Measurements from ENCODE around the gene FDX1.
A peak's percentile ranks its signal among the peaks of the same experiment; 100 is the strongest.

The FDX1 gene

DNA sequence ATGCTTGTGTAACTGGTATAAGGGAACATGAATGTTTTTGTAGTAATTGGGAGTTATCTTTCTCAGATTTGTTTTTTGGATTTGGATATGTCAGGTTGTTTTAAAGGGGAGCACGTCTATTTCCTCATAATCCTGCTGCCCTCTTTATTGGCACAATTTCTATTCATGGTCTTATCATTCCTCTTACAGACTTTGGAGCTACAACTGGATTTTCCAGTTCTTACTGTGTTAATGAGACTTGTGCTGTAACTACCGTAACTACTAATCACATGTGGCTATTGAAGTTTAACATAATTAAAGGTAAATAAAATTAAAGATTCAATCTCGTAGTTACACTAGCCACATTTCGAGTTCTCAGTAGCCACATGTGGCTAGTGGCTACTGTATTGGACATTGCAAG, 1.9 kb downstream of the FDX1 start:
- DNase-seq, result no peak

DNA sequence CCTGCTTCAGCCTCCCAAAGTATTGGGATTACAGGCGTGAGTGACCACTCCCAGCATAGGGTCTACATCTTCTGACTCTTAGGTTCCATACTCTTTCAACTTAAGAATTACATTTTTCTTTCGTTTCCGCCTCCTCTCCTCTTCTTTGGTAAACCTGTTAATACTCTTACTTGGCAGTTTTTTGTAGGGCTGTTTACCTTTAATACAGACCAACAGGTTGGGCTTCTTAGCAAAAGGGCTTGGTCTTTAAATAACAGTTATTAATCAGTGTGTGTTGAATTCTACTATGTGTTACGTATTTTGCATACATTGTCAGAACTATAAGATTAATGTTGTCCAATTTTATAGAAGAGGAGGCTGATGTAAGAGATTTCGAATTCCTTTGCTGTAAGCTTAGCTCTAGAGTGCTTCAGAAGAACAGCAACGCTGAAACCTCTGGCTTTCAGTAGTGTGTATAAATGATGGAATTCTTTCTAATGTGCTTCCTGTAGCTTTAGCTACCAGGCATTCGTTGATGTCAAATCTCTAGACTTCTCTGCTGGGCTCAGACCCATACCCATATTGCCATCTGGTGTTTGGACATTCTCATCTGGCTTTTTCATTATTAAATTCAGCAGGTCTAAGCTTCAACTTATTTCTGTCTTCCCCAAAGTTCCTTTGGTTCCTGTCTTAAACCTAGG, 3.1 kb downstream of the FDX1 start:
- peak; percentile 27 for DNase-seq

DNA sequence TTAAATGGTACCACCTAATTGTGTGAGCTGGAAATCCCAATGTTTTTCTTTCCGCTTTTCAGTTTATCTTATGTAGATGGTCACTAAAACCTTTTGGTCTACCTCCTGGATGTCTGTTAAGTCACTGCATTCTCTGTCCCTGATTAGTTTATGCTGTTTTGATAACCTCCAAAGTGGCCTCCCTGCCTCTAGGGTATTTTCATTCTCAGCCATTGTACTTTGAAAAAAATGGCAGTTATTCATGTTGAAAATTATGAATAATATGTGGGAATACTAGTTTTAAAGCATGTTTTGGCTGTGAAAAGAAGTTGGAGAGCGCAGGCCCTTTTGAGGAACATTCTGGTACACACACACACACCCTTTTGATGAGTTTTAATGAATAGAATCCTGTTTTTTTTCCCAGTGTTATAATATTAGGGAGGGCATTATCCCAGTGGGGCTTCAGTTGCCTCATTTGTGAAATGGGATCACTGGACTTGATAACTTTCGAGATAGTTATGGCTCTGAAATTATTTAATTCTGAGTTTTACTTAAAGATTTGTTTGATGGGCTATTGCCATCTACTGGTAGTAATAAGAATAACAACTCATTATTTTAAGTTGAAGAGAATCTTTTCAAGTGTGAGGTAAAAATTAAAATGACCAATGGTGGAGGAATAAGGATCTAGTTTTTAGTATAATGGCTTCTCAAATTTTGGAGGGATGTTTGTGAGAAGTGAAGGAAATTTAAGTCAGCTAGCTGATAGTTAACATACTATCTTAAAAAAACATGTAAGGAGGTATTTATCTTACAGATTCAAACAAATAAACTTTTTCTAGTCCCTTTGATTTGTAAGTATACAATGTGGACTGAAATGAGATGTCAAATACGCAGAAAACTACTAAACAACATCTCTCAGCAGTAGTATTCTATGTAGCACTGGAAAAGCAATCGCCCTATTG, 3.9 kb downstream of the FDX1 start:
- peak; percentile 30 for DNase-seq

DNA sequence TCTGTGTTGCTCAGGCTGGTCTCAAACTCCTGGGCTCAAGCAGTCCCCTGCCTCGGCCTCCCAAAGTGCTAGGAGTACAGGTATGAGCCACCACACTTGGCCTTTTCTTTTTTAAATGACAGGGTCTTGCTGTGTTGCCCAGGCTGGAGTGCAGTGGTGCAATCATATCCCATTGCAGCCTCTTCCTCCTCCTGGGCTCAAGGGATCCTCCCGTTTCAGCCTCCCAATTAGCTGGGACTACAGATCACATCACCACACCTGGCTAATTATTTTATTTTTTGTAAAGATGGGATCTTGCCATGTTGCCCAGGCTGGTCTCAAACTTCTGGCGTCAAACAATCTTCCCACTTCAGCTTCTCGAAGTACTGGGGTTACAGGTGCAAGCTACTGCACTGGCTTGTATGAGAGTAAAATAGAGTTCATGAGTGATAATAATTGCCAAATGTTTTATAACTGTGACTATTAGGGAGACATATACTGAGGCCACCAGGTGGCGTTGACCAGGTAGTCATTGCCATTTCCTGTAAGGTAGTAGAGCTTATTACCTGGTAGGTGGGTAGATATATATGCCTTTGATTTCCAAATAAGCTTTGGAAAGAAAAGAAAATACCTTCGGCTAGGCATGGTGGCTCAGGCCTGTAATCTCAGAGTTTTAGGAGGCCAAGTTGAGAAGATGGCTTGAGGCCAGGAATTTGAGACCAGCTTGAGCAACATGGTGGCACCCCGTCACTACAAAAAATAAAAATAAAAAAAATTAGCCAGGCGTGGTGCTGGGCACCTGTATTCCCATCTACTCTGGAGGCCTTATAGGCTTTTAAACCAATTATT, 5.4 kb downstream of the FDX1 start:
- no peak for DNase-seq

DNA sequence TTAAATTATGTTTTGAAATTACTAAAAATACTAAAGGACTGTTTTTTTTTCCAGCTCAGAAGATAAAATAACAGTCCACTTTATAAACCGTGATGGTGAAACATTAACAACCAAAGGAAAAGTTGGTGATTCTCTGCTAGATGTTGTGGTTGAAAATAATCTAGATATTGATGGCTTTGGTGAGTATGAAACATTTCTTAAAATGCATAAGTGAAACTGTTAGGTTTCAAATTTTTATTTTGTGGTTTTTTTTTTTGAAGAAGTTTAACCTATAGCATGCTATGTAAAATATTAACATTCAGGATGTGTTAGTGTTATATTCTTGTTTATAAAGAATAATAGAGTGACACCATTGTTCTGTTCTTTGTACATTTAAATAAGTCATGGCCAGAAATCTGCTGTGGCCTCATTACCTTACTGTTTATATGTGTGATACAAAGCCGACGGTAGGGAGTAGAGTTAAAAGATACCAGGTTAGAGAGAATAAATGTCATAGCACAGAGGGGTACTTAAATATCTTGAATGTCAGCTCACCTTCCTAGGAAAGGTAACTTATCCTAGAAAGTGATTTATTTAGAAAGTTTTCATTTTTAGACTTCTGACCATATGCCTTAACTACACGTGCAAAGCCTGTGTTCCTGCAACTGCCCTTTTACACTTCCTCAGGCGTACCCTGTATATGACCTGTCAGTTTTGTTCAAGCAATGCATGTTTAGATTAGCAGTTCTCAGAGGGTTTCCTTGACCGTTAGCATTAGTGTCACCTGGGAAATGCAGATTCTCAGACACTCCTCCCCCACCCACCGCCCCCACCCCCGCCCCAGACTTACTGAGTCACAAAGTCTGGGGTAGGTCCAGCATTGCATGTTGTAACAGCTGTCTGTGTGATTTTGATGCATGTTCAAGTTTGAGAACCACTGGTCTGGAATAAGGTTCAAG, 6.3 kb downstream of the FDX1 start:
- DNase-seq, result no peak

DNA sequence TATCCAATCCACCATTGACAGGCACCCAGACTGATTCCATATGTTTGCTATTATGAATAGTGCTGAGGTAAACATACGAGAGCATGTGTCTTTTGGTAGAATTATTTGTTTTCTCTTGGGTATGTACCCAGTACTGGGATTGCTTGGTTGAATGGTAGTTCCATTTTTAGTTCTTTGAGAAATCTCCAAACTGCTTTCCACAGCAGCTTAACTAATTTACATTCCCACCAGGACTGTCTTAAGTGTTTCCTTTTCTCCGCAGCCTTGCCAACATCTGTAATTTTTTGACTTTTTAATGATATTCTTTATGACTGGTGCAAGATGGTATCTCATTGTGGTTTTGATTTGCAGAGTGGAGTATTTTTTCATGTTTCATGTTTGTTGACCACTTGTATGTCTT, 8.3 kb downstream of the FDX1 start:
- DNase-seq, result no peak

DNA sequence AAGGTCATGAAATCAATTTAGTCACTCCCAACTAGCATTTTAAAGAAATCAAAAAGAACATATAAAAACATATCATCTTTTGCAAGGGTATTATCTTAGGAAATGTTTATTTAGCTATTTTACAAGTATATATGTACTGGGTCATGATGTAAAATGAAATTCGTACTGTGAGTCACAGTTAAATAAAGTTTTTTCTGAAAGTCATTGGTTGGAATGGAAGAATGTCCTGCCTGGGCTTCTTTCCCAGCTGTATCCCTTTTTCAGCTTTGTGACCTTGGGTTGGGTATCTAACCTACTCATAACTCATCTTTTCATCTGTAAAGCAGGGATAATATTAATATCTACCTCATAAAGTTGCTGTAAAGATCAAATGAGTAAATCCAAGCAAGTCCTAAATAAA, 15.7 kb downstream of the FDX1 start:
- DNase-seq, result no peak

DNA sequence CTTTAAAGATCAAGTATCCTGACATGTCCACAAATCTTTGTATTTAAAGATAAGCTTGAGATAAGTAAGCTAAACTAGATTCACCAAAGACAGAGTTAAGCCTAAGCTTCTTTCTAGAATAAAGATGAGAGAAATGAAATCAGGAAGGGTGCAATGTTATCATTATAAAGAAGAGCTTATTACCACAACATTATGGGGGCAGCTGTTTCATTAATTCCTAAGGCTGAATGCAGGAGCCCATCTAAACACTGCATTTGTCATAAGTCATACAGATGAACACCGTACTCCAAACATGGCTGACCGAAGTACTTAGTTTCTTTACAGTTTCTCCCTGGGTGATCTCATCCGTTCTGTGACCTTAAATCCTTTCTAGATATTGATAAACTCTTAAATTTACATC, 16.3 kb downstream of the FDX1 start:
- DNase-seq, result no peak

DNA sequence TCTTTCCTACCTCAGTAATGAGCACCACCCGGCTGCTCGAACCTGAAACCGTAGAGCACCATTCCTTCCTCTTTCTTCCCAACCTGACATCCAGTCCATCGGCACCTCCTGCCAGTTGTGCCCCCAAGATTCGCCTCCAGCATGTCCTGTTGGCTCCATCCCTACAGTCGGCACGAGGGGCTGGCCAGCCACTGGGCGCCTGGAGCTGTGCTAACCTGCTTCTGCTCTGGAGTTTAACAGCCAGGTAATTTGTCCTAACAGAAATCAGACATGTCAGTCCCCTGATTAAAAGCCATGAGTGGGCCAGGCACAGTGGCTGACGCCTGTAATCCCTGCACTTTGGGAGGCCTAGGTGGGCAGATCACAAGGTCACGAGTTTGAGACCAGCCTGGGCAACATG, 16.8 kb downstream of the FDX1 start:
- no peak for DNase-seq

DNA sequence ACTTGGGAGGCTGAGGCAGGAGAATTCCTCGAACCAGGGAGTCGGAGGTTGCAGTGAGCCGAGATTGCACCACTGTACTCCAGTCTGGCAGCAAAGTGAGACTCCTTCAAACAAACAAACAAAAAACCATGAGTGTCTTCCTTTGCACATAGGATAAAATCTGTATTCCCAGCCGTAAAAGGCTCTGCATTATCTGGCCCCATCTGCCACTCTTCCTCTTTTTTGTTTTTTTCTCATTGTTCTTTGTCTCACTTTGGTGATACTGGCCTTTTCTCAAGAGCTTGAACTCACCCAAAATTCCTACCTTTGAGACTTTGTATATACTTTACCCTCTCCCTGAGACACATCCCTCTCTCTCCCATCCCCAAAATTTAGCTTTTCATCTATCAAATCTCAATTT, 17.6 kb downstream of the FDX1 start:
- no peak for DNase-seq

DNA sequence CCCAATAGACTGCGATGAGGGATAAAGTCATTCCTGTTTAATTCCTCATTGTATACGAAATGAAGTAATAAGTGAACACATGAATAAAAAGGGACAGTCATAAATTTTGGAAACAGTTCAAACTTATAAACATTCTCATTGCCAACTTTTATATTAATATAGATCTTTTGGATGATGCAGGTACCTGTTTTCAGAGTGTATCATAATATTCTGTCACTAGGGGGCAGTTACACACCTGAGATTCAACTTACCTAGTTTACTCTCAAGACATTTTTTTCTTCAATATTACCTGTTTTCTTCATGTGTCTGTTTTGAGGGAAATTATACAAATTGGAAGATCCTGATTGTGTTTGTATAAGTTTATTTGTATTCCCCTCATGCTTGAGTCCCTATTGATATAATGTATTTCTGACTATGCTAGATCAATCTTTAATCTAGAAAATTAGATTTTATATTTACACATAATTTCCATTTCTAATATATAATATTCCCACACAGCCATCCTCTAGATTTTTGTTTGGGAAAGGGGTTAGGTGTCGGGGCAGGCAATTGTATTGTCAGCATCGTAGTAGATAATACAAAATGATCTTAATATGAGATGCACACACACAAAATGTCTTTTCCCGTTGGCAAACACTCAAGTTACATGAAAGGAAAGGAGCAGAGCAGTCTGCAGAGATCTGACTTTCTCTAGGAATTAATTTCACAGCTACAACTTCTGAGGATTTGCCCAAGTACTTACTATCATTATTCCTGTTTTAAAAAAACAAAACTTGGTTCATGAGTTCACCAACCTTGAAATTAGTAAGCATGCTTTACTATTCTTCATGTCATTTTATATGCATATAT, 18.4 kb downstream of the FDX1 start:
- no peak for DNase-seq

DNA sequence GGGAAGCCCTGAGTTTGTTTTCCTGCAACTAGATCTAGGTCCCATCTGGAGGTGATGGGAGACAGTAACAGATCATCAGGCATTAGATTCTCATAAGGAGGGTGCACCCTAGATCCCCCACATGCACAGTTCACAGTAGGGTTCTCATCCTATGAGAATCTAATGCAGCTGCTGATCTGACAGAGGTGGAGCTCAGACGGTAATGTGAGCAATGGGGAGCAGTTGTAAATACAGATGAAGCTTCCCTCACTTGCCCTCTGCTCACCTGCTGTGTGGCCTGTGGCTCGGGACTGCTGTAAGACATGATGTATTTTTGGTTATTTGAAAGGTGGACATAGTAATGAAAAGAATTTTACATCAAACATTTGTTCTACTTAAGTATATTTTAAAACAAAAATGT, 20.5 kb downstream of the FDX1 start:
- no peak for DNase-seq

DNA sequence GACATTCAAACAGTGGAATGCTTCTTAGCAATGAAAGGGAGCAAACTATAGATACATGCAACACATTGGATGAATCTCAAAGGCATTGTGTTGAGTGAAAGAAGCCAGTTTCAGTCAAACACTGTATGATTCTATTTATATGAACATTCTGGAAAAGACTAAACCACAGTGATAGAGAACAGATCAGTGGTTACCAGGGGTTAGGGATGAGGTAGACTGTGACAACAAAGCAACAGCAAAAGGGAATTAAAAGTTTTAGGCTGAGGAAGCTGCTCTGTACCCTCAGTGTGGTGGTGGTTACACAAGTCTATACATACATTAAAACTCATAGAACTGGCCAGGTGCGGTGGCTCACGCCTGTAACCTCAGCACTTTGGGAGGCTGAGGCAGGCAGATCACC, 23.0 kb downstream of the FDX1 start:
- DNase-seq, result no peak

DNA sequence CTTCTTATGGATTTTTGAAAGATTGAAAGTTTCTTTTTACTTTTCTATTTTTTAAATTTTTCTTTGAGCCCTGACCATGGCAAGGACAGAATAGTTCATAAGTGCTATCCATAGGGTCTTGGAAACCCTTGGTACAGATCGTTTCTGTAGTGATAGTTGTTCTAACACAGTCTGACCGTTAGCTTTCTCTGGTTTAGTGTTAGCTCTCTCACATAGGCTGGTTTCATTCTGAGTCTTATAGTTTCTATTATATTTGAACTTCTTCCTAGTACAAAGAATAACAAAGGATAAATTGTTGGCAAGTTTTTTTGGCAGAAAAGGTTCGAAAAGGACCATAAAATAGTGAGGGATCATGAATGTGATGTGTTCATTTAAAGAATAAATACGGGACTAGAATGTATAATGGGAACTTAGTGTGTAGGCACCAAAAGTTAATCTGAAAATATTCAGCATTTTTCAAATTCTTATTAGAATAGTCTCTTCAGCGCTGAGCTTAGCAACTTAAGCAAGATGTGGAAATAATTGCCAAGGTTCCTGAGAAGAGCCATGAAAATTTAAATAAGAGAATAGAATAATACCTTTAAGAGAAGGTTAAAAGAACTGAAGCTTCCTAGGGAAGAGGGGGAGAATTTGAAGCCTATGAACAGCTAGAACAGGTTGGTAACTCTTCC, 24.1 kb downstream of the FDX1 start:
- no peak for DNase-seq

DNA sequence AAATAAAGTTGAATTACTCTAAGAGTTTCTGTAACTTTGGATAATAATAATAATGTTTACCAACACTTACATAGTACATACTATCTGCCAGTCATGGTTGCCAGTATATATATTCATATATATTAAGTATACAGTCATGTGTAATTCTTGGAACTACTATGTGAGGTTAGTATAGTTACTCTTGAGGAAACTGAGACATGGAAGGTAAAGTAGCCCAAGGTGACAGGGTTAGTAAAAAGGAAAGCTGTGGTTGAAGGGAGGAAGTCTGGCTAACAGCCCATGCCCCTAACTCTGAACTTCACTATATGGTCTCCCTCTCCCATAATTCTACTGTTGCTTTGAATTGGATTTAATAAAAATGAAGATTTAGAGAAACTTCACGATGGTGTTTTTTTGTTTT, 24.9 kb downstream of the FDX1 start:
- no peak for DNase-seq

DNA sequence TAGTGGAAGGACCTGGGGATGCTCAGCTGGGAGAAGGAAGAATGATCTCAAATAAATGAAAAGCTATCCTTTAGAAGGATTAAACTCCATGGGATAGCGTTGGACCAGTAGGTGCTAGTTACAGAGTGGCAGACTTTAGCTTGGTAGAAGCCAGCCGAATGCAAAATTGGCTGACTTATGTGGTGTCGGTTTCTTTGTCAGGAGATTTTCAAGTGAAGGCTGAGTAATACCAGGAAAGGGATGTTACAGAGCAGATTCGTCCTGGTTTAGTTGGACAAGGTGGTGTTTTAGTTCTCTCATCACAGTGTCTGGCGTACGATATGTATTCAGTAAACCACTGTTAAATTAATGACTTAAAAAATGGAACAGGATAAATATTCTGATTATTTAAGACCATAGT, 26.0 kb downstream of the FDX1 start:
- no peak for DNase-seq

DNA sequence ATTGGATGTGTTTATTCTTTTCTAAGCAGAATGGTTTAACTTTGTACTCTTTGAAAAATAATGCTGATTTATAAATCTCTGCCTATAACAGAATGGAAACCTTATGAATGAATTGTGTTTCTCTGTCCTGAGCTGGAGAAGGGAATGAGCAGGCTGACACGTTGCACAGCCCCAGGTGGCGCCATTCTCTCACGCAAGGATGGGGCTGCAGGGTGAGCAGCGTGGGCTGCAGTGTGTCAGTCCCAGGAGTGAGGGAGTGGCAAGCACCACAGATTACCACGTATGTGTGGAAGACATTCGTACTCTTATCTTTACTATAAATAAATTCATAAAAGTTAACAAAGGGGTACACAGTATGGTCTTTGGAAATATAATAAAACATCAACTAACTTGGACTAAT, 33.4 kb downstream of the FDX1 start:
- peak; percentile 49 for DNase-seq

DNA sequence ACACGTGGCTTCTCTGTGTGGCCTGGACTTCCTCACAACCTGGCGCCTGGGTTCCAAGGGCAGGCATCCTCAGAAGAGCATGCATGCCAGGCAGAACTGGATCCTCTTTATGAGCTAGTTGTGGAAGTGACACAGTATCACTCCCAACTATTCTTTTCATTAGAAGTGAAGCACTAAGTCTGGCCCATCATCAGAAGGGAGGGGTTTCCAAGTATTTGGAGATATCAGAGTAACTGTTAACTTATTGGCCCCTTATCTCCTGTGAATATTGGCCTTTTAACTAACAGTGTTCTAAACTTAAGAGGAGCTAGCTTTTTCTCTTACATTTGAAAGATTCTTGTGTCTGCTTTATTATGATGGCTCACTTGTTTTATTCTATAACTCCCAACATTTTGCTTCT, 35.5 kb downstream of the FDX1 start:
- no peak for DNase-seq

DNA sequence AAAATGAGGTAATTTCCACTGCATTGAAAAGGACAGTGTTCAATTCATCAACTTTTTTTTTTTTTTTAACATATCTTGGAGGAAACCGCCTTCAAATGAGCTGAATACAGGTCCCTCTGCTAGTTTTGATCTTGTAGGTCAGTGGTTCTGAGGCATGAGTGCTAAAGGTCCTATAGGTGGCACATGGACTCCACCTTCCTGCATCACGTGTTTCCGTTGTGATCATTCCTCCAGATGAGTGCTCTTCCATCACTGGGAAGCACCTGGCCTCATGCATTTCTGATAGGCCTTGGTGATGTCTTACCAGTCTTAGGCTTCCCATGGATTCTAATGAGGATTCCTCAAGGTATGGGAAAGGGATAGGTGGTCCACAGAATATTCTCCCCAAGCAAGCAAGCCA, 37.8 kb downstream of the FDX1 start:
- no peak for DNase-seq

DNA sequence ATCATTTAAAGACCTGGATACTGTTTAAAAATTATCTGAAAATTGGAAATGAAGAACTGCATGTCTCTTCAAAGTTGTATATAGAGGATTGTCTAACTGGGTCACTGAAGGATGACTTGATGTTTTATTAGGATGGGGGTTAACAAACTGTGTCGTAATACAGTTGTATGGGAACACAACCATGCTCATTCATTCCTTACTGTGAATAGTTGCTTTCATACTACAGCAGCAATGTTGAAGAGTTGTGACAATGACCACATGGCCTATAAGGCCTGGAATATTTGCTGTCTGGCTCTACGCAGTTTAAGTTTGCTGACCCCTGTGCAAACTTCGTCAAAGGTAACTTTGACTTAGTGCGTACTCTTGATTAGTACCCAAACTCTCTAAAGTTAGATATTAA, 38.4 kb downstream of the FDX1 start:
- no peak for DNase-seq

DNA sequence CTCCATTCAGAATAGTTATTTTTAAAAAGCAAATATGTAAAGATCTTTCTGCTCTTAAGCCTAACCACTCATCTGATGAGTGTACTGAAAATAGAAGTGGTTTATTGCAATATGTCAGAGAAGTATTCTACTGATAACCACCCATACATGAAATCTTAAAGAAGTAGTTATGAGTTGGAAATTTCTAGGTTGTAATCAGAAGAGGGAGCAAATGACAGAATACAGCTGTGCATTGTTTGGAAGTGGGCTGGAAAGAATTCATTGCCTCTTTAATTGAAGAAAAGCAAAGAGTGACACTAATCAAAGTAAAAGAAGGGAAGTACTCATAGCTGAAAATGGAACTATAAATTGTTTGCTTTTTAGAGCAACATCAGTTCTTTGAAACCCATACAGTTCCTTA, 39.4 kb downstream of the FDX1 start:
- no peak for DNase-seq

Data from EL (cell line).